ENCODE data around the gene TREML2. TPM values are rescaled to one million over a fixed set of nuclear protein-coding genes. Genes with fewer than 3 reads are reported as not detected.

Gene TREML2
- total and polyA plus RNA-seq, 4 donors = 0.06 to 4.4 (median 1.0) TPM

- WGBS, 2 donors = 20 to 71% methylated on average over 5 of the region's 5 CpGs
- Histone ChIP-seq H3K9me3 (ENCODE audit: control insufficient read depth in 4 of 4, insufficient read depth in 3 of 4, low read length in 3 of 4) (peaks cover 0 to 2% (median 0%) of the 10 kb centered on the region in 4 donors), H3K4me3 (no peak within 1 kb of the TSS), H3K27me3 (ENCODE audit: control insufficient read depth in 3 of 3, insufficient read depth in 3 of 3, low read length in 2 of 3) (peaks cover 0 to 5% (median 2%) of the 10 kb centered on the region in 3 donors), H3K4me1 (ENCODE audit: control insufficient read depth in 5 of 5, insufficient read depth in 5 of 5, low read length in 5 of 5) (no peaks in the 10 kb centered on the region), H3K9ac (ENCODE audit: insufficient read depth in 1 of 2, low read length in 2 of 2) (no peak within 1 kb of the TSS), H3K36me3 (ENCODE audit: control insufficient read depth in 4 of 4, insufficient read depth in 4 of 4, low read length in 4 of 4) (no peaks in the 10 kb centered on the region), H3K27ac (ENCODE audit: low read depth in 1 of 2, low read length in 1 of 2) (no peak within 1 kb of the TSS)
- no peak for TF ChIP-seq CTCF (IDR thresholded peaks at IDR 0.05; ENCODE audit: control extremely low read depth, extremely low read depth)
- DNase-seq (no peak), ATAC-seq (ENCODE audit: insufficient read depth, low FRiP score) (no peak)
Measured at GRCh38 chr6:41228096-41228495, 27.1 kb upstream of the TREML2 start, which contains the start of gene TREML4. TSS of gene TREML4 (plus strand) at chr6:41228349. CDS start at chr6:41228428, 79 bp downstream.

- no peak for TF ChIP-seq CTCF (IDR thresholded peaks at IDR 0.05; ENCODE audit: control extremely low read depth, extremely low read depth)
- no peak overlapping the region for H3K9ac ChIP-seq (ENCODE audit: insufficient read depth in 1 of 2, low read length in 2 of 2)
- DNase-seq = no peak
- no peaks in the 10 kb centered on the region for H3K36me3 ChIP-seq (ENCODE audit: control insufficient read depth in 4 of 4, insufficient read depth in 4 of 4, low read length in 4 of 4)
- ATAC-seq (ENCODE audit: insufficient read depth, low FRiP score) = no peak
- H3K9me3 ChIP-seq (ENCODE audit: control insufficient read depth in 4 of 4, insufficient read depth in 3 of 4, low read length in 3 of 4) = no peaks in the 10 kb centered on the region
- 57 to 74% methylated on average over 3 of the region's 3 CpGs for WGBS, 2 donors
- no peaks in the 10 kb centered on the region for H3K4me1 ChIP-seq (ENCODE audit: control insufficient read depth in 5 of 5, insufficient read depth in 5 of 5, low read length in 5 of 5)
- H3K27me3 ChIP-seq (ENCODE audit: control insufficient read depth in 3 of 3, insufficient read depth in 3 of 3, low read length in 2 of 3) = peaks cover 0 to 2% (median 2%) of the 10 kb centered on the region in 3 donors
- no peak overlapping the region for H3K4me3 ChIP-seq
- H3K27ac ChIP-seq (ENCODE audit: low read depth in 1 of 2, low read length in 1 of 2) = no peak overlapping the region
Measured at GRCh38 chr6:41226752-41227151, 25.8 kb upstream of the TREML2 start.

- Histone ChIP-seq H3K4me1 (ENCODE audit: control insufficient read depth in 5 of 5, insufficient read depth in 5 of 5, low read length in 5 of 5) (no peaks in the 10 kb centered on the region), H3K9me3 (ENCODE audit: control insufficient read depth in 4 of 4, insufficient read depth in 3 of 4, low read length in 3 of 4) (no peaks in the 10 kb centered on the region), H3K9ac (ENCODE audit: insufficient read depth in 1 of 2, low read length in 2 of 2) (no peak overlapping the region), H3K27me3 (ENCODE audit: control insufficient read depth in 3 of 3, insufficient read depth in 3 of 3, low read length in 2 of 3) (peaks cover 0 to 2% (median 2%) of the 10 kb centered on the region in 3 donors), H3K27ac (ENCODE audit: low read depth in 1 of 2, low read length in 1 of 2) (no peak overlapping the region), H3K36me3 (ENCODE audit: control insufficient read depth in 4 of 4, insufficient read depth in 4 of 4, low read length in 4 of 4) (no peaks in the 10 kb centered on the region), H3K4me3 (no peak overlapping the region)
- DNase-seq = no peak
- WGBS, 2 donors = 58 to 79% methylated on average over 1 of the region's 1 CpG
- no peak for ATAC-seq (ENCODE audit: insufficient read depth, low FRiP score)
- TF ChIP-seq CTCF (IDR thresholded peaks at IDR 0.05; ENCODE audit: control extremely low read depth, extremely low read depth) = no peak
Measured at GRCh38 chr6:41224800-41225199, 23.9 kb upstream of the TREML2 start.

- Histone ChIP-seq H3K27me3 (ENCODE audit: control insufficient read depth in 3 of 3, insufficient read depth in 3 of 3, low read length in 2 of 3) (peaks cover 0 to 2% (median 2%) of the 10 kb centered on the region in 3 donors), H3K36me3 (ENCODE audit: control insufficient read depth in 4 of 4, insufficient read depth in 4 of 4, low read length in 4 of 4) (no peaks in the 10 kb centered on the region), H3K27ac (ENCODE audit: low read depth in 1 of 2, low read length in 1 of 2) (no peak overlapping the region), H3K9me3 (ENCODE audit: control insufficient read depth in 4 of 4, insufficient read depth in 3 of 4, low read length in 3 of 4) (no peaks in the 10 kb centered on the region), H3K9ac (ENCODE audit: insufficient read depth in 1 of 2, low read length in 2 of 2) (no peak overlapping the region), H3K4me1 (ENCODE audit: control insufficient read depth in 5 of 5, insufficient read depth in 5 of 5, low read length in 5 of 5) (no peaks in the 10 kb centered on the region), H3K4me3 (no peak overlapping the region)
- WGBS, 2 donors = 55 to 61% methylated on average over 5 of the region's 5 CpGs
- TF ChIP-seq CTCF (IDR thresholded peaks at IDR 0.05; ENCODE audit: control extremely low read depth, extremely low read depth) = no peak
- ATAC-seq (ENCODE audit: insufficient read depth, low FRiP score) (no peak), DNase-seq (no peak)
Measured at GRCh38 chr6:41222513-41222912, 21.6 kb upstream of the TREML2 start.

Data from lung (tissue), 12 donors.